IPS DF 19.7 (cell line): ENCODE data around the gene MATN1.

Experiments
- DNase-seq: peaks from one replicate; pipeline ENCODE4 v3.0.0-alpha.2; 2013; ENCODE audit warnings: low read depth, low spot score

The MATN1 gene

GRCh38 chr1:30732277-30732996 is 9.1 kb upstream of the MATN1 start:
- DNase-seq: no peak

- DNase-seq: no peak
Observed at GRCh38 chr1:30731806-30732276, 8.5 kb upstream of the MATN1 start.

- DNase-seq: no peak
Observed at GRCh38 chr1:30731109-30731805, 7.9 kb upstream of the MATN1 start.

- DNase-seq: no peak
Observed at GRCh38 chr1:30730346-30731108, 7.1 kb upstream of the MATN1 start.

GRCh38 chr1:30729901-30730300 is 6.5 kb upstream of the MATN1 start:
- DNase-seq: no peak

GRCh38 chr1:30728832-30729638 is 5.7 kb upstream of the MATN1 start:
- no peak for DNase-seq

GRCh38 chr1:30728340-30728739 is 5.0 kb upstream of the MATN1 start:
- DNase-seq: no peak

GRCh38 chr1:30727824-30728223 is 4.4 kb upstream of the MATN1 start:
- DNase-seq: no peak

GRCh38 chr1:30726773-30727684 is 3.6 kb upstream of the MATN1 start:
- DNase-seq: no peak

- no peak for DNase-seq
Observed at GRCh38 chr1:30726236-30726635, 2.9 kb upstream of the MATN1 start.

- DNase-seq: no peak
Observed at GRCh38 chr1:30725450-30726095, 2.2 kb upstream of the MATN1 start.

GRCh38 chr1:30724655-30725421 is 1.5 kb upstream of the MATN1 start:
- DNase-seq: no peak

- no peak for DNase-seq
Observed at GRCh38 chr1:30724175-30724574, 790 bp upstream of the MATN1 start.

- DNase-seq: no peak
Observed at GRCh38 chr1:30721812-30722537, 1.4 kb downstream of the MATN1 start.

- DNase-seq: no peak
Observed at GRCh38 chr1:30721341-30721793, 2.0 kb downstream of the MATN1 start.

GRCh38 chr1:30720271-30721223 is 2.8 kb downstream of the MATN1 start:
- no peak for DNase-seq
